Measurements from ENCODE around the gene KRTAP17-1. TPM values are rescaled to one million over a fixed set of nuclear protein-coding genes. Genes with fewer than 3 reads are reported as not detected.

KRTAP17-1 gene
- polyA plus RNA-seq, 1 of the 3 experiments (the other 2 are of a cell fraction): not detected

GRCh38 chr17:41345992-41346391, 30.5 kb upstream of the KRTAP17-1 start:
- Histone ChIP-seq H3K36me3 (replicated peaks in 1 of 2; ENCODE audit: control insufficient read depth in 1 of 2, insufficient read depth in 2 of 2, low read length in 1 of 2) (no peaks in the 10 kb centered on the region), H3K9me2 (no peaks in the 10 kb centered on the region), H2AFZ (ENCODE audit: low read depth) (no peak overlapping the region), H3K27ac (ENCODE audit: low read depth in 2 of 2, low read length in 1 of 2) (no peak overlapping the region), H3K9me3 (peaks cover 6% of the 10 kb centered on the region; the same call in 1 of the 2 replicates), H4K20me1 (ENCODE audit: insufficient read depth) (no peaks in the 10 kb centered on the region), H3K4me3 (ENCODE audit: low read depth in 2 of 2, low read length in 1 of 2) (no peak overlapping the region), H3K79me2 (ENCODE audit: insufficient read depth) (no peaks in the 10 kb centered on the region), H3K9ac (no peak overlapping the region), H3K4me1 (ENCODE audit: control insufficient read depth in 1 of 2, insufficient read depth in 2 of 2, low read depth in 1 of 2, low read length in 1 of 2) (no peaks in the 10 kb centered on the region), H3F3A (replicated peaks; ENCODE audit: insufficient read depth) (no peaks in the 10 kb centered on the region), H3K4me2 (no peak overlapping the region), H3K27me3 (ENCODE audit: insufficient read depth) (no peaks in the 10 kb centered on the region; the same call in 1 of the 2 replicates)
- ChIA-PET CTCF (interaction anchor here (1.0 kb wide), 1 partner anchor 203 kb away, joined by 3 read pairs; no protein-coding TSS in a partner anchor), POLR2A (no interaction called here)
- DNase-seq: no peak
- WGBS (ENCODE audit: low lambda C conversion rate): 35% methylated on average over 3 of the region's 3 CpGs
- no peak for TF ChIP-seq PBX3 (IDR thresholded peaks at IDR 0.05)
- TF ChIP-seq POLR2AphosphoS5 (IDR thresholded peaks at IDR 0.05; ENCODE audit: low read depth, low read length): no peak
- no peak for TF ChIP-seq GABPA (IDR thresholded peaks at IDR 0.05; ENCODE audit: low read depth)
- no peak for TF ChIP-seq NFIC (IDR thresholded peaks at IDR 0.05; ENCODE audit: borderline replicate concordance)
- no peak for TF ChIP-seq YY1 (IDR thresholded peaks at IDR 0.05; ENCODE audit: low read depth)
- TF ChIP-seq RCOR1 (IDR thresholded peaks at IDR 0.05; ENCODE audit: low read length): no peak
- TF ChIP-seq RXRA (IDR thresholded peaks at IDR 0.05; ENCODE audit: borderline replicate concordance, low read depth): no peak
- no peak for TF ChIP-seq EZH2phosphoT487 (IDR thresholded peaks at IDR 0.05; ENCODE audit: borderline replicate concordance, low read depth)
- TF ChIP-seq TAF1 (IDR thresholded peaks at IDR 0.05; ENCODE audit: borderline replicate concordance, low read depth, low read length): no peak
- no peak for TF ChIP-seq FOXM1 (IDR thresholded peaks at IDR 0.05; ENCODE audit: low read depth)
- TF ChIP-seq ZBTB33 (IDR thresholded peaks at IDR 0.05; ENCODE audit: borderline replicate concordance, low read depth): no peak
- no peak for TF ChIP-seq IRF3 (IDR thresholded peaks at IDR 0.05; ENCODE audit: low read depth, low read length)
- TF ChIP-seq MEF2A (IDR thresholded peaks at IDR 0.05; ENCODE audit: borderline replicate concordance, low read depth): no peak
- no peak for TF ChIP-seq ELF1 (IDR thresholded peaks at IDR 0.05)
- no peak for TF ChIP-seq JUND (IDR thresholded peaks at IDR 0.05)
- no peak for TF ChIP-seq USF1 (IDR thresholded peaks at IDR 0.05; ENCODE audit: borderline replicate concordance, low read depth)
- TF ChIP-seq RFX5 (IDR thresholded peaks at IDR 0.05; ENCODE audit: low read length): no peak
- TF ChIP-seq SIN3A (IDR thresholded peaks at IDR 0.05; ENCODE audit: borderline replicate concordance, low read depth, low read length): no peak
- no peak for TF ChIP-seq EP300 (IDR thresholded peaks at IDR 0.05; ENCODE audit: borderline replicate concordance in 1 of 2, low read depth in 1 of 2, low read length in 1 of 2)
- no peak for TF ChIP-seq SMC3 (IDR thresholded peaks at IDR 0.05; ENCODE audit: low read depth, low read length)

Measured in SK-N-SH (cell line).